PFSK-1 (cell line): ENCODE data around the gene JPT1.

Experiments used
- FOXP2 ChIP-seq: optimal IDR thresholded peaks from 2 replicates; pipeline ENCODE3; 2011; ENCODE audit warnings: borderline replicate concordance, control low read depth, inconsistent platforms; ENCODE audit not compliant: insufficient read depth; ENCODE audit errors: extremely low read length, extremely low read depth
- POLR2AphosphoS5 ChIP-seq: IDR thresholded peaks from 2 replicates; pipeline ENCODE4 v1.6.1; 2012; ENCODE audit warnings: low read depth, mild to moderate bottlenecking, control low read depth, low read length, moderate library complexity
- REST ChIP-seq, 2 experiments: IDR thresholded peaks; 2 replicates each; pipeline versions ENCODE4 v1.6.1 to v1.8.0; 2011 to 2012; ENCODE audit warnings: low read depth in 2 of 2, low read length in 2 of 2, control low read depth in 1 of 2, inconsistent platforms in 1 of 2, mild to moderate bottlenecking in 1 of 2, moderate library complexity in 1 of 2; ENCODE audit not compliant: insufficient read depth in 1 of 2
- SIN3A ChIP-seq: IDR thresholded peaks from 2 replicates; pipeline ENCODE4 v1.6.1; 2012; ENCODE audit warnings: mild to moderate bottlenecking, low read length, moderate library complexity, borderline replicate concordance; ENCODE audit not compliant: insufficient read depth
- TAF1 ChIP-seq: IDR thresholded peaks from 2 replicates; pipeline ENCODE4 v1.6.1; 2012; ENCODE audit warnings: low read length, control low read depth, borderline replicate concordance; ENCODE audit not compliant: insufficient read depth

The JPT1 gene

DNA sequence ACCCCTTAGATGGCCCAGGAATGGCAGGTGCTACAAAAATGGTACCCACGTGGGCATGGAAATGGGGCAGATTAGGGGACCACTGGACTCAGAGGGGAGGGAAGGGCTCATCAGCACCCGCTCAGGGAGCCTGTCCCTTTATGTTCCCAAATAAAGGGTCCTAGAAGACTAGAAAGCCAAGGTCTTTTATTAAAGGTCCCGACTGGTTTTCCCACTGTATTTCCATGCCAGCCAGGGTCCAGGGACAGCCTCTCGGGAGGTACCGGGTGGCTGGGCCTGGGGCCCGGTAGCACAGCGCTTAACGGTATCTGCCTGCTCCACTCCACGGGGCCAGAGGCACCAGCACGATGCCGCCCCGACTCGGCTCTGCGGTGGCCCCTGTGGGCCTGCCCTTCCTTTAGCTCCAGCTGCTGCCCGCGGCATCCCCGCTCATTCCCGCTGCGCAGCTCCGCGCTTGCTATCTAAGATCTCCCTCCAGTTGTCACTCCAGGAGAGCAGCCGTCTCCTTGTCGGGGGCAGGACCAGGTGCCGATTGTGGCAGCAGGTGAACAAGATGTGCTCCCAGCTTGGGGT, 24.2 kb downstream of the JPT1 start:
- TF ChIP-seq FOXP2 (no peak), POLR2AphosphoS5 (no peak), SIN3A (no peak), TAF1 (no peak), REST (IDR thresholded peaks at IDR 0.05; ENCODE audit: insufficient read depth in 1 of 2, low read depth in 2 of 2, low read length in 2 of 2) (no peak)

DNA sequence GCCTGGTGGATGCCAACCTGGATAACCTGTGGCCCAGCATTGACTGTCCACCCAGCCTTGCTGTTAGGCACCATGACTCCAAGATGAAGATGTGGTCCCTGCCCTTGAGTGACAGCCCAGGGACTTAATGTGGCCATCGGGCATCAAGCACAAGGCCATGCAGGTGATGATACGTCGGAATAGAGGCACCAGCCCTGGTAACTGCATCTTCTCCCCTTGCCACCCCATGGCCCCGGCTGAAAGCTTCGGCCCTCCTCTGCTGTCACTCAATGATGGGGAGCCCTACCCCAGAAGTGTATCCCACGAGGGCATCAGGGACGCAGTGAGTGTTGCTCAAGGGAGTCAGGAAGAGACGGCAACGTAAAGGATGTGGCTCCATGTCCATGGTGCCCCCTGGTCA, 24.7 kb downstream of the JPT1 start:
- TF ChIP-seq POLR2AphosphoS5 = no peak
- no peak for TF ChIP-seq TAF1
- TF ChIP-seq FOXP2 = no peak

- no peak for TF ChIP-seq FOXP2
- TF ChIP-seq SIN3A = no peak
- no peak for TF ChIP-seq TAF1
- no peak for TF ChIP-seq REST (IDR thresholded peaks at IDR 0.05; ENCODE audit: insufficient read depth in 1 of 2, low read depth in 2 of 2, low read length in 2 of 2)
- TF ChIP-seq POLR2AphosphoS5 = no peak
These were observed 25.4 kb downstream of the JPT1 start for GRCh38 chr17:75128694-75129505.

DNA sequence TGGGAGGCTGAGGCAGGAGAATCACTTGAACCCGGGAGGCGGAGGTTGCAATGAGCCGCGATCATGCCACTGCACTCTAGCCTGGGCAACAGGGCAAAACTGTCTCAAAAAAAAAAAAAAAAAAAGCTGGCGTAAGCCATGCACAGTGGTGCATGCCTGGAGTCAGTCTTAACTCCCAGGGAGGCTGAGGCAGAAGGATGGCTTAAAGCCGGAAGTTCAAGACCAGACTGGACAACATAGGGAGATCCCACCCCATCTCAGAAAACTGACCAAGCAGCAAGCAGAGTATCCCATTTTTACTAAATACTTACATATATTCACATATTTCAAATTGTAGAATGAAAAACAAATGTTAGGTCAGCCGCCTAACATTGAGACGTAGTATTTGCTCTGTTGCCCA, 27.4 kb downstream of the JPT1 start:
- TF ChIP-seq TAF1 (no peak), POLR2AphosphoS5 (no peak), SIN3A (no peak), FOXP2 (no peak), REST (IDR thresholded peaks at IDR 0.05; ENCODE audit: insufficient read depth in 1 of 2, low read depth in 2 of 2, low read length in 2 of 2) (no peak)

GRCh38 chr17:75125984-75126383, 28.3 kb downstream of the JPT1 start:
- no peak for TF ChIP-seq FOXP2
- TF ChIP-seq REST (IDR thresholded peaks at IDR 0.05; ENCODE audit: insufficient read depth in 1 of 2, low read depth in 2 of 2, low read length in 2 of 2) = no peak
- TF ChIP-seq SIN3A = no peak
- TF ChIP-seq TAF1 = no peak
- no peak for TF ChIP-seq POLR2AphosphoS5
